B cell (primary cell): ENCODE data around the gene SLC35A3. TPM values are rescaled to one million over a fixed set of nuclear protein-coding genes. Genes with fewer than 3 reads are reported as not detected.

Source experiments
- ATAC-seq: fragments of 200-7000 bp; cut with Tn5 transposase; one replicate; pipeline ENCODE4 v1.10.0; 2021; ENCODE audit warnings: low read depth, mild to moderate bottlenecking, moderate number of reproducible peaks, moderate library complexity
- CTCF ChIA-PET: fragments of 350-600 bp; sonication (Branson Sonifier 250); formaldehyde crosslinking; loops from one replicate; lab custom pipeline; 2021; ENCODE audit warnings: antibody characterized with exemption, inconsistent platforms; lab: Charles Lee
- POLR2A ChIA-PET: fragments of 350-600 bp; sonication (Branson Sonifier 250); formaldehyde crosslinking; loops from one replicate; lab custom pipeline; 2021; ENCODE audit warnings: antibody characterized with exemption; lab: Charles Lee
- DNase-seq: peaks from one replicate; pipeline ENCODE4 v3.0.0; 2013
- H2AFZ ChIP-seq: 2 replicates; pipeline ENCODE4 v1.6.1; 2012; ENCODE audit warnings: mild to moderate bottlenecking, low read depth, low read length; ENCODE audit not compliant: insufficient read depth, poor library complexity, severe bottlenecking
- H3K27ac ChIP-seq, 2 donors: 1 replicate in 1 of 2; 2 replicates in 1 of 2; pipeline ENCODE4 v1.5.1; 2012 to 2013; ENCODE audit warnings: low read length in 2 of 2, mild to moderate bottlenecking in 2 of 2, moderate library complexity in 1 of 2
- H3K27me3 ChIP-seq, 4 experiments: fragments of 200-600 bp in 1 of 4; sonication (generic) in 1 of 4; replicated peaks in 1 of 4; 1 replicate in 2 of 4; 2 replicates in 2 of 4; pipeline versions ENCODE4 v1.6.1 to v1.7.0; 2013 to 2016; ENCODE audit warnings: low read length in 3 of 4, mild to moderate bottlenecking in 2 of 4, mixed read lengths in 1 of 4, moderate library complexity in 1 of 4; ENCODE audit not compliant: insufficient read depth in 4 of 4, control insufficient read depth in 3 of 4; ENCODE audit errors: control extremely low read depth in 1 of 4
- H3K36me3 ChIP-seq, 2 experiments: replicated peaks in 1 of 2; 1 replicate in 1 of 2; 2 replicates in 1 of 2; pipeline versions ENCODE4 v1.6.1 to v1.7.1; 2013; ENCODE audit warnings: low read length in 1 of 2; ENCODE audit not compliant: insufficient read depth in 2 of 2, control insufficient read depth in 1 of 2; ENCODE audit errors: control extremely low read depth in 1 of 2, extremely low read depth in 1 of 2
- H3K4me1 ChIP-seq, 2 donors: fragments of 200-600 bp in 1 of 2; sonication (generic) in 1 of 2; 1 replicate in 1 of 2; 2 replicates in 1 of 2; pipeline versions ENCODE4 v1.5.1 to v1.6.1; 2013 to 2017; ENCODE audit warnings: low read length in 2 of 2; ENCODE audit not compliant: control insufficient read depth in 2 of 2, insufficient read depth in 2 of 2
- H3K4me2 ChIP-seq: replicated peaks from 2 replicates; pipeline ENCODE3; 2012; ENCODE audit warnings: mild to moderate bottlenecking, low read depth, low read length; ENCODE audit not compliant: poor library complexity, severe bottlenecking
- H3K4me3 ChIP-seq, 5 experiments: fragments of 200-600 bp in 1 of 5; sonication (generic) in 1 of 5; 1 replicate in 3 of 5; 2 replicates in 2 of 5; pipeline versions ENCODE4 v1.5.1 to v1.7.0; 2011 to 2016; ENCODE audit warnings: low read length in 4 of 5, mild to moderate bottlenecking in 4 of 5, low read depth in 2 of 5, control low read depth in 1 of 5, moderate library complexity in 1 of 5; ENCODE audit not compliant: insufficient read depth in 1 of 5; ENCODE audit errors: control extremely low read depth in 1 of 5, extremely low read depth in 1 of 5
- H3K79me2 ChIP-seq: fragments of 200-600 bp; sonication (generic); one replicate; pipeline ENCODE4 v1.6.0; 2016; ENCODE audit warnings: low read length; ENCODE audit not compliant: control insufficient read depth, insufficient read depth
- H3K9ac ChIP-seq: fragments of 200-600 bp; sonication (generic); 2 replicates; pipeline ENCODE4 v1.6.1; 2017; ENCODE audit warnings: mild to moderate bottlenecking, low read length, moderate library complexity
- H3K9me3 ChIP-seq, 3 donors: one replicate each; pipeline versions ENCODE4 v1.6.1 to v1.7.1; 2013; ENCODE audit warnings: low read length in 2 of 3; ENCODE audit not compliant: control insufficient read depth in 2 of 3, insufficient read depth in 1 of 3; ENCODE audit errors: control extremely low read depth in 1 of 3
- H4K20me1 ChIP-seq: 2 replicates; pipeline ENCODE4 v1.6.0; 2012; ENCODE audit warnings: mild to moderate bottlenecking, low read length; ENCODE audit not compliant: insufficient read depth, control insufficient read depth, poor library complexity, severe bottlenecking
- H3K27ac Mint-ChIP-seq: one replicate; pipeline ENCODE4 v1.8.0; 2021; ENCODE audit warnings: mixed read lengths
- H3K27me3 Mint-ChIP-seq: one replicate; pipeline ENCODE4 v1.8.0; 2021; ENCODE audit warnings: mixed read lengths
- H3K4me1 Mint-ChIP-seq: one replicate; pipeline ENCODE4 v1.8.0; 2021; ENCODE audit warnings: mixed read lengths
- H3K4me3 Mint-ChIP-seq: one replicate; pipeline ENCODE4 v1.8.0; 2021; ENCODE audit warnings: mixed read lengths
- H3K9me3 Mint-ChIP-seq: one replicate; pipeline ENCODE4 v1.8.0; 2022; ENCODE audit warnings: mixed read lengths; ENCODE audit not compliant: insufficient read depth
- EZH2 ChIP-seq: IDR thresholded peaks from 2 replicates; pipeline ENCODE4 v1.6.1; 2012; ENCODE audit warnings: borderline replicate concordance, low read depth, mild to moderate bottlenecking, moderate library complexity, low read length; ENCODE audit not compliant: insufficient read depth, poor library complexity, severe bottlenecking
- WGBS: methylation state at CpG from one replicate; pipeline ENCODE4 v1.1.5; 2013; ENCODE audit warnings: missing lambda C conversion rate; ENCODE audit not compliant: insufficient coverage; 5-methylcytosine and 5-hydroxymethylcytosine counted together
- intact Hi-C: fragments of 100-400 bp; cut with micrococcal nuclease; formaldehyde crosslinking; loops from one replicate; pipeline ENCODE4 v1.10.0; 2022
- polyA plus RNA-seq: library from polyadenylated mRNA; depleted of rRNA; stranded (reverse); fragments of >200 nt; gene quantifications from 2 replicates; pipeline ENCODE4 v1.2.3, GENCODE V29; 2012
- total RNA-seq, 2 donors: library from RNA; stranded (reverse); fragments of 120-200 nt in 1 of 2; gene quantifications; 1 replicate in 1 of 2; 2 replicates in 1 of 2; pipeline versions ENCODE4 v1.2.3 to v1.2.4, GENCODE V29; 2013 to 2022
- TF ChIP-seq, protein P1 (sequence below): fragments of 200-600 bp; IDR thresholded peaks from one replicate; pipeline ENCODE4 v1.8.0; 2022; ENCODE audit warnings: antibody characterized with exemption, mild to moderate bottlenecking

SLC35A3 gene
- total and polyA plus RNA-seq, 2 donors (not counting 1 experiment from before 2014, with no cell fraction given) = 10.7 to 30.2 TPM

DNA sequence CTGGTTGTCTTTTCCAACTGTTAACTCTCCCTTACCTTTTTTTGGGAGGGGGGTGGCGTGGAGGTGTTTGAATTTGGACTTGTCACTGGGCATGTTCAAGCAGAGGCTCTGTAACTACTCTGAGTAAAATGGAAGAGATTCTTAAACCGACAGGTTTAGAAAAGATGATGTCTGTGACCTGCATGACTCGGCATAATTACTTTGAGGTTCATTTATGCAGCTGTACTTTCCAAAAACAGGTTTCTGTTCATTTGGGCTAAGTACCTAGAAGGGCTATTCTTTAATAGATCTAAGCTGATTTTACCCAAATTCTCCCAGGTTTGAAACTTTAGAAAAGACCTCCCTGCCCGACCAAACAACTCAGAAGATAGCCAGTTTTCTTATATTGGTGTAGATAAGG is 80.3 kb downstream of the SLC35A3 start:
- H3K9ac ChIP-seq = no peak overlapping the region
- peaks cover 96% of the 10 kb centered on the region for H3K79me2 ChIP-seq
- intact Hi-C loops = no loop called here
- TF ChIP-seq, protein P1, sequence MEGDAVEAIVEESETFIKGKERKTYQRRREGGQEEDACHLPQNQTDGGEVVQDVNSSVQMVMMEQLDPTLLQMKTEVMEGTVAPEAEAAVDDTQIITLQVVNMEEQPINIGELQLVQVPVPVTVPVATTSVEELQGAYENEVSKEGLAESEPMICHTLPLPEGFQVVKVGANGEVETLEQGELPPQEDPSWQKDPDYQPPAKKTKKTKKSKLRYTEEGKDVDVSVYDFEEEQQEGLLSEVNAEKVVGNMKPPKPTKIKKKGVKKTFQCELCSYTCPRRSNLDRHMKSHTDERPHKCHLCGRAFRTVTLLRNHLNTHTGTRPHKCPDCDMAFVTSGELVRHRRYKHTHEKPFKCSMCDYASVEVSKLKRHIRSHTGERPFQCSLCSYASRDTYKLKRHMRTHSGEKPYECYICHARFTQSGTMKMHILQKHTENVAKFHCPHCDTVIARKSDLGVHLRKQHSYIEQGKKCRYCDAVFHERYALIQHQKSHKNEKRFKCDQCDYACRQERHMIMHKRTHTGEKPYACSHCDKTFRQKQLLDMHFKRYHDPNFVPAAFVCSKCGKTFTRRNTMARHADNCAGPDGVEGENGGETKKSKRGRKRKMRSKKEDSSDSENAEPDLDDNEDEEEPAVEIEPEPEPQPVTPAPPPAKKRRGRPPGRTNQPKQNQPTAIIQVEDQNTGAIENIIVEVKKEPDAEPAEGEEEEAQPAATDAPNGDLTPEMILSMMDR = no peak
- no peak for TF ChIP-seq EZH2
- no peak overlapping the region for H3K27ac ChIP-seq
- no peak overlapping the region for H3K4me2 ChIP-seq
- DNase-seq (no peak), ATAC-seq (no peak)
- 29% methylated on average over 1 of the region's 4 CpGs for WGBS
- POLR2A ChIA-PET = no interaction called here
- H3K4me3 ChIP-seq = no peak overlapping the region
- H4K20me1 ChIP-seq = peaks cover 33% of the 10 kb centered on the region
- H3K4me3 Mint-ChIP-seq = no peak overlapping the region
- CTCF ChIA-PET = interaction anchor here (1.3 kb wide), 1 partner anchor 409 kb away, joined by 3 read pairs; no protein-coding TSS in a partner anchor
- no peaks in the 10 kb centered on the region for H3K9me3 ChIP-seq
- peaks cover 2 to 6% of the 10 kb centered on the region in 2 experiments for H3K36me3 ChIP-seq
- H3K4me1 Mint-ChIP-seq = peaks cover 45% of the 10 kb centered on the region
- H3K9me3 Mint-ChIP-seq = no peaks in the 10 kb centered on the region
- H3K4me1 ChIP-seq = peaks cover 26 to 29% of the 10 kb centered on the region in 2 donors
- H2AFZ ChIP-seq = no peak overlapping the region
- H3K27me3 Mint-ChIP-seq = no peaks in the 10 kb centered on the region
- H3K27ac Mint-ChIP-seq = no peak overlapping the region
- H3K27me3 ChIP-seq = no peaks in the 10 kb centered on the region

- H2AFZ ChIP-seq = no peak overlapping the region
- no peak overlapping the region for H3K4me3 Mint-ChIP-seq
- H3K4me3 ChIP-seq = no peak overlapping the region
- ChIA-PET CTCF (interaction anchor here (1.2 kb wide), 1 partner anchor 408 kb away, joined by 5 read pairs; no protein-coding TSS in a partner anchor), POLR2A (no interaction called here)
- peaks cover 2 to 6% of the 10 kb centered on the region in 2 experiments for H3K36me3 ChIP-seq
- DNase-seq = no peak
- no peak overlapping the region for H3K9ac ChIP-seq
- H4K20me1 ChIP-seq = peaks cover 33% of the 10 kb centered on the region
- H3K27me3 ChIP-seq = no peaks in the 10 kb centered on the region
- ATAC-seq = no peak
- H3K4me1 ChIP-seq = peaks cover 19 to 24% of the 10 kb centered on the region in 2 donors
- WGBS = no CpG with 5 or more reads among the region's 4 CpGs
- H3K79me2 ChIP-seq = peaks cover 96% of the 10 kb centered on the region
- no peaks in the 10 kb centered on the region for H3K9me3 ChIP-seq
- H3K9me3 Mint-ChIP-seq = no peaks in the 10 kb centered on the region
- H3K4me2 ChIP-seq = no peak overlapping the region
- no peaks in the 10 kb centered on the region for H3K27me3 Mint-ChIP-seq
- peaks cover 39% of the 10 kb centered on the region for H3K4me1 Mint-ChIP-seq
- no peak overlapping the region for H3K27ac Mint-ChIP-seq
- TF ChIP-seq, protein P1 = no peak
- TF ChIP-seq EZH2 = no peak
- intact Hi-C loops = no loop called here
- no peak overlapping the region for H3K27ac ChIP-seq
Observed at GRCh38 chr1:100051401-100051800, 81.6 kb downstream of the SLC35A3 start.
